Measurements from ENCODE around the gene CYP2D6. TPM values are rescaled to one million over a fixed set of nuclear protein-coding genes. Genes with fewer than 3 reads are reported as not detected.

The CYP2D6 gene
- total and polyA plus RNA-seq, 4 donors: 23.8 to 486 (median 205) TPM

Other genes starting within 250 kb of the CYP2D6 start
- gene SHISA8, start 215.7 kb downstream of the CYP2D6 start, total RNA-seq: not detected
- gene SHISA8, start 215.7 kb downstream of the CYP2D6 start, polyA plus RNA-seq: not detected
- gene TNFRSF13C, start 204.0 kb downstream of the CYP2D6 start, total RNA-seq: under 1 TPM; under 0.01 to 0.37 TPM
- under 1 TPM; 0.02 to 0.26 TPM for gene TNFRSF13C, start 204.0 kb downstream of the CYP2D6 start, polyA plus RNA-seq
- 10 to 100 TPM in 1 of 2 donors, under 1 TPM in 1; 0.17 to 26.3 TPM for gene CENPM, start 183.7 kb downstream of the CYP2D6 start, total RNA-seq
- gene CENPM, start 183.7 kb downstream of the CYP2D6 start, polyA plus RNA-seq: 1 to 10 TPM; 1.7 to 2.9 TPM
- gene SEPTIN3, start 161.4 kb downstream of the CYP2D6 start, total RNA-seq: under 1 TPM in 1 of 2 donors, not detected in 1; under 0.01 TPM
- under 1 TPM; 0.04 to 0.07 TPM for gene SEPTIN3, start 161.4 kb downstream of the CYP2D6 start, polyA plus RNA-seq
- gene WBP2NL, start 132.0 kb downstream of the CYP2D6 start, total RNA-seq: under 1 TPM; 0.33 to 0.50 TPM
- gene WBP2NL, start 132.0 kb downstream of the CYP2D6 start, polyA plus RNA-seq: under 1 TPM; 0.12 to 0.18 TPM
- gene NAGA, start 60.0 kb downstream of the CYP2D6 start, total RNA-seq: 10 to 100 TPM; 28.4 to 33.9 TPM
- gene NAGA, start 60.0 kb downstream of the CYP2D6 start, polyA plus RNA-seq: 10 to 100 TPM; 12.8 to 19.4 TPM
- gene PHETA2, start 56.6 kb downstream of the CYP2D6 start, total RNA-seq: 1 to 10 TPM; 1.8 to 5.1 TPM
- 1 to 10 TPM in 1 of 2 donors, under 1 TPM in 1; 0.89 to 1.3 TPM for gene PHETA2, start 56.6 kb downstream of the CYP2D6 start, polyA plus RNA-seq
- gene SMDT1, start 51.1 kb downstream of the CYP2D6 start, total RNA-seq: 1 to 10 TPM; 7.2 to 8.9 TPM
- gene SMDT1, start 51.1 kb downstream of the CYP2D6 start, polyA plus RNA-seq: 100 to 1,000 TPM in 1 of 2 donors, 10 to 100 TPM in 1; 70.9 to 115 TPM
- gene NDUFA6, start 40.0 kb downstream of the CYP2D6 start, total RNA-seq: 10 to 100 TPM; 43.7 to 45.4 TPM
- gene NDUFA6, start 40.0 kb downstream of the CYP2D6 start, polyA plus RNA-seq: 100 to 1,000 TPM in 1 of 2 donors, 10 to 100 TPM in 1; 67.7 to 235 TPM
- gene TCF20, start 139.8 kb upstream of the CYP2D6 start, total RNA-seq: 10 to 100 TPM; 14.1 to 15.8 TPM
- gene TCF20, start 139.8 kb upstream of the CYP2D6 start, polyA plus RNA-seq: 1 to 10 TPM; 1.0 to 4.6 TPM